GM19468 (cell line): ENCODE results near the gene NOSTRIN.

Experiments used
- ATAC-seq: cut with Tn5 transposase; IDR thresholded peaks from one replicate; pipeline ENCODE4 v1.9.1; 2021; ENCODE audit warnings: mild to moderate bottlenecking, moderate library complexity, moderate number of reproducible peaks; ENCODE audit not compliant: unreplicated experiment; ENCODE audit errors: extremely low read depth

The NOSTRIN gene

DNA sequence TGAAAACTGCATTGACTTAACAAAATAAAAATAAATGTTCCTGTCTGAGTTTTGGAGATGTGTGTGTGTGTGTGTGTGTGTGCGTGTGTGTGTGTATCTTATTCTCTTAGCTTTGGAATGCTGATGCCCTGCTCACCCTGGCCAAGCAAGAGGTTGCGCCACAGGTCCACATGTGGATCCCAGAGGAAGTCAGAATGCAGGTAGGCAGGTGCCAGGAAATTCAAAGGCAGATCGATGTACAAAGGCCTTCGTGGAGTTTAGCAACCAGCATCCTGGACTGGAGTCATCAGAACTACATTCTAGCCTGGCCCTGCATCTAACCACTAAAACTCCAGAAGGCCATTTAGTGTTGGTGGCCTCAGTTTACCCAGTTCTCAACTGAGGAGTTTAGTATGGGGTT, 111.1 kb downstream of the NOSTRIN start:
- ATAC-seq, result no peak
